ENCODE results near the gene TMEM123.

TMEM123 gene

GRCh38 chr11:102420547-102420946 lies 32.0 kb downstream of the TMEM123 start:
- H3K4me3 ChIP-seq (ENCODE audit: low read depth in 1 of 2, low read length in 2 of 2), result no peak overlapping the region
- H3K4me2 ChIP-seq (ENCODE audit: insufficient read depth, low read length), result no peak overlapping the region
- H3K36me3 ChIP-seq (ENCODE audit: insufficient read depth, low read length), result peaks cover 16% of the 10 kb centered on the region
- H4K20me1 ChIP-seq (ENCODE audit: insufficient read depth, low read length), result peaks cover 63% of the 10 kb centered on the region
- no peak for DNase-seq
- H3K9ac ChIP-seq (ENCODE audit: low read depth, low read length), result no peak overlapping the region
- no peak for ATAC-seq (ENCODE audit: insufficient read depth, low read depth)
- H2AFZ ChIP-seq (ENCODE audit: low read depth, low read length), result no peak overlapping the region
- no peaks in the 10 kb centered on the region for H3K9me3 ChIP-seq (ENCODE audit: insufficient read depth, low read length, severe bottlenecking)
- peak overlapping the region; percentile 49 for H3K27ac ChIP-seq (ENCODE audit: low read length)
- TF ChIP-seq CTCF (IDR thresholded peaks at IDR 0.05; ENCODE audit: borderline replicate concordance, extremely low read depth, low read length, poor library complexity, severe bottlenecking), result no peak
- TF ChIP-seq EZH2 (IDR thresholded peaks at IDR 0.05; ENCODE audit: borderline replicate concordance, low read depth, low read length, severe bottlenecking), result no peak
- H3K4me1 ChIP-seq (ENCODE audit: insufficient read depth, low read length), result peaks cover 37% of the 10 kb centered on the region
- H3K79me2 ChIP-seq (ENCODE audit: insufficient read depth, low read length), result peaks cover 94% of the 10 kb centered on the region
- H3K27me3 ChIP-seq (ENCODE audit: insufficient read depth, low read length, poor library complexity), result no peaks in the 10 kb centered on the region

- Histone ChIP-seq H3K27me3 (ENCODE audit: insufficient read depth, low read length, poor library complexity) (no peaks in the 10 kb centered on the region), H3K4me2 (ENCODE audit: insufficient read depth, low read length) (no peak overlapping the region), H3K79me2 (ENCODE audit: insufficient read depth, low read length) (peaks cover 94% of the 10 kb centered on the region), H3K4me3 (ENCODE audit: low read depth in 1 of 2, low read length in 2 of 2) (no peak overlapping the region), H3K9ac (ENCODE audit: low read depth, low read length) (no peak overlapping the region), H3K9me3 (ENCODE audit: insufficient read depth, low read length, severe bottlenecking) (no peaks in the 10 kb centered on the region), H3K4me1 (ENCODE audit: insufficient read depth, low read length) (peaks cover 41% of the 10 kb centered on the region), H2AFZ (ENCODE audit: low read depth, low read length) (no peak overlapping the region), H4K20me1 (ENCODE audit: insufficient read depth, low read length) (peaks cover 66% of the 10 kb centered on the region), H3K27ac (ENCODE audit: low read length) (no peak overlapping the region), H3K36me3 (ENCODE audit: insufficient read depth, low read length) (peaks cover 14% of the 10 kb centered on the region)
- no peak for TF ChIP-seq CTCF (IDR thresholded peaks at IDR 0.05; ENCODE audit: borderline replicate concordance, extremely low read depth, low read length, poor library complexity, severe bottlenecking)
- no peak for TF ChIP-seq EZH2 (IDR thresholded peaks at IDR 0.05; ENCODE audit: borderline replicate concordance, low read depth, low read length, severe bottlenecking)
- no peak for ATAC-seq (ENCODE audit: insufficient read depth, low read depth)
- no peak for DNase-seq
Observed at GRCh38 chr11:102419181-102419580, 33.4 kb downstream of the TMEM123 start.

- Histone ChIP-seq H3K4me3 (ENCODE audit: low read depth in 1 of 2, low read length in 2 of 2) (no peak overlapping the region), H3K27me3 (ENCODE audit: insufficient read depth, low read length, poor library complexity) (no peaks in the 10 kb centered on the region), H2AFZ (ENCODE audit: low read depth, low read length) (no peak overlapping the region), H4K20me1 (ENCODE audit: insufficient read depth, low read length) (peaks cover 66% of the 10 kb centered on the region), H3K9me3 (ENCODE audit: insufficient read depth, low read length, severe bottlenecking) (no peaks in the 10 kb centered on the region), H3K9ac (ENCODE audit: low read depth, low read length) (no peak overlapping the region), H3K4me2 (ENCODE audit: insufficient read depth, low read length) (no peak overlapping the region), H3K27ac (ENCODE audit: low read length) (no peak overlapping the region), H3K79me2 (ENCODE audit: insufficient read depth, low read length) (peaks cover 95% of the 10 kb centered on the region), H3K36me3 (ENCODE audit: insufficient read depth, low read length) (peaks cover 14% of the 10 kb centered on the region), H3K4me1 (ENCODE audit: insufficient read depth, low read length) (peaks cover 24% of the 10 kb centered on the region)
- TF ChIP-seq EZH2 (IDR thresholded peaks at IDR 0.05; ENCODE audit: borderline replicate concordance, low read depth, low read length, severe bottlenecking), result no peak
- no peak for TF ChIP-seq CTCF (IDR thresholded peaks at IDR 0.05; ENCODE audit: borderline replicate concordance, extremely low read depth, low read length, poor library complexity, severe bottlenecking)
- DNase-seq (no peak), ATAC-seq (ENCODE audit: insufficient read depth, low read depth) (no peak)
Observed at GRCh38 chr11:102416976-102417375, 35.6 kb downstream of the TMEM123 start.

Measured in DND-41 (cell line).